Ovary (tissue), 3 donors: Measurements from ENCODE around the gene E2F7.

Source experiments
- CTCF ChIP-seq, 3 donors: fragments of 450-650 bp in 2 of 3; fragments of 200-600 bp in 1 of 3; IDR thresholded peaks; one replicate each; pipeline versions ENCODE4 v1.5.1 to v1.8.0; 2016 to 2022; ENCODE audit warnings: antibody characterized with exemption in 3 of 3, mild to moderate bottlenecking in 1 of 3
- POLR2A ChIP-seq: fragments of 450-650 bp; IDR thresholded peaks from one replicate; pipeline ENCODE4 v1.6.1; 2017; ENCODE audit warnings: antibody characterized with exemption, mild to moderate bottlenecking, moderate library complexity
- donor health status: DM: no; HTN: no; CAD: no.

GRCh38 chr12:77062846-77063461 is 2.4 kb downstream of the E2F7 start:
- TF ChIP-seq CTCF (IDR thresholded peaks at IDR 0.05), result no peak
- TF ChIP-seq POLR2A, result no peak
